ENCODE measurements around the gene NR2F1.

GRCh38 chr5:93616538-93617174, 33.6 kb downstream of the NR2F1 start:
- TF ChIP-seq CTCF (IDR thresholded peaks at IDR 0.05) = no peak
- no peak for TF ChIP-seq ZFX (IDR thresholded peaks at IDR 0.05; ENCODE audit: borderline replicate concordance)

Data from 22Rv1 (cell line).